M059J (cell line): ENCODE results near the gene CAB39. TPM values are rescaled to one million over a fixed set of nuclear protein-coding genes. Genes with fewer than 3 reads are reported as not detected.

Experiments
- DNase-seq: peaks from one replicate; pipeline ENCODE4 v3.0.0-alpha.2; 2012; ENCODE audit warnings: low read depth
- total RNA-seq: library from RNA; depleted of rRNA; stranded (reverse); fragments of >200 nt; shearing (Covaris generic); gene quantifications from 2 replicates; pipeline ENCODE4 v1.2.3, GENCODE V29; 2014; rRNA removed

The CAB39 gene
- total RNA-seq, 1 experiment from 2014 or later: 115 TPM

DNA sequence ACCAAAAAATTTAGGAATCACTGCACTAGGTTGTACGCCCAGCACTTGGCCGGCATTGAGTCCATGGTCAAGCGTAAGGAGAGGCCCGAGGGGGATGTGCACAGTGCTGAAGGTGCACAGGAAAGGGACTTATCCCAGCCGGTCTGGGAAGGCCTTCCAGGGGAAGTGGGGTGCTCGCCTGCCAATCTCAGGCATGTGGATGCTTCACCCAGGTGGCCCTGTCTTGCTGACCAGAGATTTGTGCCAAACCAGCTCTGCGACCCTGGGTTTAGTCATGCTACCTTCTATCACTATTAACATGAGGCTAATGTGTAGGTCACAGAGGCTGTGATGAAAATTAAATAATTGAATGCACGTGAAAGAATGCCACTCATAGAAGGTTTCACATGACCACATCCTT, 150.4 kb downstream of the CAB39 start:
- DNase-seq: no peak

DNA sequence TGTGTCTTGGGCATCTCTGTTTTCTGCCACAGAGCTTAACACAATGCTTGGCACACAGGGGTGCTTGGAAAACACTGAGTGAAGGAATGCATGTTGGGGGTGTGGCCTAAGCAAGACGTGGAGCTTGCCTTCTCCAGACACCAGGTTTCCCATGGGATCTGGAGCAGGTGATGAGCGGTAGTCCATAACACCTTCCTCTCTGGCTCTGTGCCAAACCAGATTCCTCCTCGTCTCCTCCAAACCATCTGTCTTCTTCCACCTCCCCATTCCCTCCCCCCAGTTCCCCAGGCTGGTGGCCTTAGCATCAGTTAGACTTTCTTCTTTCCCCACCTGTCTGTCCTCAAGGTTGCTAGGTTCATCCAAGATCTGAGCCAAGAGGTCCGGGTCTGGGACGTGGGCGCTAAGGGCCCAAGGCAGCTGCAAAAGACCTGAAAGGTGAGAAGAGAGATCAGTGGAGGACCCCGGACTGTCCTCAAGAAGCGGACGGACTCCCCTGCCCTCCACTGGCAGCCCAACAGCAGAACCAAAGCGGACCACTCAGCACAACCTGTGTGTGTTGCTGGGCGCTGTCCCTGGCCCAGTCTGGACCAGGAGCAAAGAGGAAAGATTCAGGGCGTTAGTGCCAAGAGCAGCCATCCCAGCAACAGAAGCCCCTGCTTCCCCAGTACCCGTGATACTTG, 150.9 kb downstream of the CAB39 start:
- DNase-seq: no peak

DNA sequence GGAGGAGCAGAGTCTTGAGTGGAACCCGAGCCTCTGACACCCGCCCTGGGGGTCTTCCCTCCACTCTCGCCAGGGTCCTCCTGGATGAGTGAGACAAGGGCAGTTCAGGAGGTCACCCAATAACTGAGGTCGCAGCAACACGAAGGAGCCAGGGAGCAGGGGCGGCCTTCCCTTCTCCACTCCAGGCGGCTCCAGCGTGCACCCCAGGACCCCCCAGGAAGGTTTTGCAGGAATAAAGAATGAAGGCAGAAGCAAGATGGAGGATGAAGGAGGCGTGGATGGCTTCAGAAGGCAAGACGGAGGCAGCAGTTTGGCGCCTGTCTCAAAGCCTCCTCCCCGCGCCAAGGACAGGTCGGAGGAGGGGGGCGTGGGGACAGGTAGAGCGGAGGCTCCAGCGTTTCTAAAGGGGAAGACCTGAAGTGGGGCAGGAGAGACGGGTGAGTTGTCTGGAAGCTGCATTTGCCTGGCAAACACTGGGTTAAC, 151.5 kb downstream of the CAB39 start:
- DNase-seq: no peak

DNA sequence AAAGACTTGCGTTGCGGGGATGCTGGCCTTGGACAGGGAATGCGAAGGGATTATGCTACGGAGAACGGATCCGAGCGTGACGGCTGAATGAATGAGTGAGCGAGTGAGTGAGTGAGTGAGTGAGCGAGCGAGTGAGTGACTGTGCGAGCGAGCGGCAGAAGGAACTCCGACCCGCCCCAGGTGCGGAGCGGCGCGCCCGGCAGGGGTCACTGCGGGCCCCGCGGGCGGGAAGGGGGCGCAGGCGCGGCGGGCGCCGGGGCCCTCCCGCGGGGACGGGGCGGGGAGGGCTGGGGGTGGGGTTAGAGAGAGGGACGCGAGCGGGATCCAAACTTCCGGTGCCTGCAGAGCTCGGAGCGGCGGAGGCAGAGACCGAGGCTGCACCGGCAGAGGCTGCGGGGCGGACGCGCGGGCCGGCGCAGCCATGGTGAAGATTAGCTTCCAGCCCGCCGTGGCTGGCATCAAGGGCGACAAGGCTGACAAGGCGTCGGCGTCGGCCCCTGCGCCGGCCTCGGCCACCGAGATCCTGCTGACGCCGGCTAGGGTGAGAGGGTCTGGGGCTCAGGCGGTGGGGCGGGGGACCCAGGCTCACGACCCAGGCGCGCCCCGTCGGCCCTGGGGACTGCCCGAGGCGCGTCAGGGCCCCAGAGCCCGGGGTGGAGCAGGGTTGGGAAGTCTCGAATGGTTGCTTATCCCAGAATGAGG, 152.1 kb downstream of the CAB39 start, which contains the start of gene ITM2C:
ITM2C (plus strand) TSS at position 338 of the 702 bp plus-strand sequence; CDS start at position 422, 84 bp downstream.
- peak; percentile 61 for DNase-seq

DNA sequence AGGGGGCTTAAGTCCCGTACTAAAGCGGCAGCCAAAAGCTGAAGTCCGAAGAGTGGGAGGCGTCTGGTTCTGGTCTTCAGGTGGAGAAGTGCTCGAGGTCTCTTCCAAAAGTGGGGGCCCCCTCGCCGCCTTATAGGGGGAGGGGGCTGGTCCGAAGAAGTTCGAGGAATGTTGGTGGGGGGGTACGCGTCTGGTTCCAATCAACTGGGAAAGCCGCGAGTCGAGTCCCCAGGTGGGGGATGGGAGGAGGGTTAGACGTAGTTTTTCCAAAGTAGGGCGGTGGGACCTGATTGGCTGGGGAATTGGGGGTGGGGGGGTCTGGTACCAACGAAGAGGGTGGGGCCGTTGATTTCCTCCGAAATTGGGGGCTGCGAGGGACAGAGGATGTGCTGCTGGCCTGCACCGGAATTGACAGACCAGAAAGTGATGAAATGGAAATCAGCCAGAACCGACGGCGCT, 152.7 kb downstream of the CAB39 start:
- DNase-seq: no peak

DNA sequence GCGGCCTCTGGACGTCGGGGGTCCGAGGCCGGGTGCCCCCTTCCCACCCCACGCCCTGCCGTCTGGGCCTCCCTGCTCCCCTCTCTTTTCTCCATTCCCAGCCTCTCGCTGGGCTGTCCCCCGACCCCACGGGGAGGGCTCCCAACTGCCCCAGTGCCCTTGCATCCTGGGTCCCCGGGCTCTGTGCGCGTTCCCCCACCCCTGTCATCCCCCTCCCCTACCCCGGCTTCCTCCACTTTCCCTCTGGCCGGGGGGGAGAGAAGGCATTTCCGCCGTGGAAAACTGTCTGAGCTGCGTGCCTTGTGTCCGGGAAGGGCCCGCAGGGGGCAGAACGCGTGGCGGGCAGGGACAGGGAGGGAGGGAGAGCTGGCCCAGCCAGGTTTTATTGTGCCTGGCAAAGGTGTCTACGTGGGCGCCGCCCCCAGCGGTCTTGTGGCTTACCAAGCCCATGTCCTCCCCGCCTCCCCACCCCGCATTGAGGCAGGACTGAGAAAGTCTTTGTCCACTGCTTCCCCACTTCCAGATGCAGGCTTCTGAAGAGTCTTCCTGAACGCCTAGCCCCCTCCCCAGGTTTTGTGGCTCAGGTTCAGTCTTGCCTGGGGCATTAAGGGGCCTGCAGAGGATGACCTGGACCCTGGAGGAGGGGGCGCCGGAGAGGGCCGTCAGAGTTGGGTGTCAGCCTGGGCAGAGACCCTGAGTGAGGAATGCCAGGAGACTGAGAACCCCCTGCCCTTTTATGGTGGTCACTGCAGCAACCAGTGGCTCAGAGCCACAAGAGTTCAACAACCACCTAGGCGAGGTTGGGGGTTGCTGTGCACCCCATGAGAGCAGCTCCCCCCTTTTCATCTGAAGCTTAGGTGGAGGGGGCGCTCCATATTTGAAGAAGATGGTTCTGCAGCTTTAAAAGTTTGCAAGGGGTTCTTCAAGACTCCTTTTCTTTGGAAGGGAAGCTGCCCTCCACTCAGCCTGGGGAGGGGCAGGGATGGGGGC, 153.4 kb downstream of the CAB39 start:
- DNase-seq: peak; percentile 50

DNA sequence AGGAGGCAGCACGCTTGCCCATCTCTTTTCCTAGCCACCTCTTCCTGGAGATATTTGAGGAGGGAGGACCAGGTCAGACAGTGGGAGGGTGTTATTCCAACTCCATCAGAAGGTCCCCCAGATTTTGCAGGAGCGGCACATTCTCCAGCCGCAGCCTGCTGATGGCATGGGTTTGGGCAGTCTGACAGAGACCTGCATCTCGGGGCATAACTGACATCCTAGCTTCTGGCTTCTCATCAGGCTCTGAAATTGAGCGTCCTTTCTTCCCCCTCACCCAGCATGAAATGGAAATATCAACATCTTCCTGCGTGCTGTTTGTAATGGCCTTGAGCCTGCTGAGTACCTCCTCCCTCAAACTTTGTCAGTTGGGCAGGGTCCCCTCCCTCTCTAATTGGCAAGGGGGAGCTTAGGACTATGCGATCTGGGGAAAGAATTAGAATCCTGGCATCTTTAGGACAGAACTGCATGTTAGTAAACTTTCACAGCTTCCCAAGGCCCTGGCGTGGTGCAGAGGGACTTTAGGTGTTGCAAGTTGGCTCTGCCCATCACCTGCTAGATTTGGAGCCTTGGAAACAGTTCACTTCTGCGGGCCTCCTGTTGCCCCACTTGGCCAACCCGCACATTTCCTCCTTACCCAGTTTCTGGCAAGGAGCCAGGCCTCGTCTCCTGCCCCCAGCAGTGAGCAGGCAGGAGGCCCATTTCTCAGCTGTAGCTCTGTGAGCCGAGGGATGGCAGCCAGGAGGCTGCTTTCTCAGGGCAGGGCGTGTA, 154.3 kb downstream of the CAB39 start:
- DNase-seq: peak; percentile 30

DNA sequence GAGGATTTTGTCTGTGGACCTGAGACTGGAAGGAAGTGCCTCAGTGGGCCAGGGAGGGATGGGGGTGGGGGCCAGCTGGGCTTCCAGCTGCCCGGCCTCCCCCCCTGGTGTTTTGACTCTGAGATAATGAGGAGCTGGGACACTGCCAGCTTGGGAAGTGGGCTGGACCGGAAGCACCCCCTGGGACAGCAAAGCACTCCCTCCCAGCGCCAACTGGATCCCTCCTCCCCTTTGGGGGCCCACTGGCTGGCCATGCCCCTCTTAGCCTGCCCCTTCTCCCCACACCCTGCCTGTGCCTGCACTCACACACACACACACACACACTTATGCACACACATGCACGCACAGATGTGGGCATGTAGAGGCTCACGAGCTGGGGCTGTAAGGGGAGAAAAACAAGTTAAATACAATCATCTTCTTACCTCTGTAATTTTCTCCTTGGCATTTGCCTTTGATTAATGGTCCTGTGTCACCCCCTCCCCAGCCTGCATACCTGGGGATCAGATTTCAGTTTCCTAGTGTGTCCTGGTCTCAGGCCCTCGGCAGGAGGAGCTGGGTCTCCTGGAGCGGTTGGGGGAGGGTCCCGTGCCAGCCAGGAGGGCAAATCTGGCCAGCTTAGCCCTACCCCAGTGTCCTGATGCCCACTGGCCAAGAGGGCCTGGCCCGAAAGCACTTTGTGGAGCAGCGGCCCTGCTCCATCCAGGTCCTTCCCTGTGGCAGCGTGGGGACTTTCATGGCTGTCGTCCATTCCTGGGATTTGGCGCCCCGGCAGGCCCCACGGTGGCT, 155.7 kb downstream of the CAB39 start:
- DNase-seq: no peak

DNA sequence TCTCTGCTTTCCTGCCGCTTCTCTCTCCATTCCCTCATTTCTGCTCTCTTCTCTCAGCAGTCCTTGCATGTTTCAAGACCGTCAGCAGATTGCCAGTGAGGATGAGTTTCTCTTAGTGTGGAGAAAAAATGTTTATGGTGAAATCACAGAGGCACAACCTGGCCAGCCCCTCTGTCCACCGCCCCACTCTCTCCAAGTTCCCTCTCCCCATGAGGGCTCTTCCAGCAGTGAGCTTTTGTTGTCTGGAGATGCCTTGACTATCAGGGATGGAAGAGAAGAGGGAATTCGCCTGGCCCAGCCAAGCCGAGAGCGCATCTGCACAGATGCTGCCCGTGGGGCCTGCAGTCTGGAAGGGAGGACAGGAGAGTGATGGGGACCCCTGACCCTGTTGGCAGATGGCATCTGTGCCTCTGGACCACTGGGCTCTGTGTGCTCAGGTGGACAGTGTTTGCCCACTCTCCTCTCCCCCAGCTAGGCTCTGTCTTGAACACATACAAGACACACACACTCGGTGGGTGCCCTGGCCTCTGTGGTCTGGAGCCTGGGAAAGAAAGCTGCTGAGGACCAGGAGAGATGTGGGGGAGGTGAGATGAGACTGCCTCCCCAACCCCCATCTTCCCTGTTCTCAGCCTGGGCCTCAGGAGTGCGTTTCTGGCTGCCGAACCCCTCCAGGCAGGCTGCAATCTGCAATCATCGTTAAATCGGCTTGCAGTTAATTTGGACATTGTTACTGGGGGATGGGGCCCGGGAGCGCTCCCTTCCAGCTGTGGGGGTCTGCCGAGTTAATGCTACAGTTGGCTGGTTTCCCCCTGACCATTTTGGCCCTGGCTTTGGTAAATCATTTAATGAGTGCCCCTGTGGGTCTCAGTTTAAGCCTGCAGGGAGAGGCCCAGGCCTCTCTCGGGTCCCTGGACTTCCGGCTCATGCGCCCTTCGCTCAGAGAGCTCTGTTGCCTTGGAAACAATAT, 156.6 kb downstream of the CAB39 start:
- no peak for DNase-seq

DNA sequence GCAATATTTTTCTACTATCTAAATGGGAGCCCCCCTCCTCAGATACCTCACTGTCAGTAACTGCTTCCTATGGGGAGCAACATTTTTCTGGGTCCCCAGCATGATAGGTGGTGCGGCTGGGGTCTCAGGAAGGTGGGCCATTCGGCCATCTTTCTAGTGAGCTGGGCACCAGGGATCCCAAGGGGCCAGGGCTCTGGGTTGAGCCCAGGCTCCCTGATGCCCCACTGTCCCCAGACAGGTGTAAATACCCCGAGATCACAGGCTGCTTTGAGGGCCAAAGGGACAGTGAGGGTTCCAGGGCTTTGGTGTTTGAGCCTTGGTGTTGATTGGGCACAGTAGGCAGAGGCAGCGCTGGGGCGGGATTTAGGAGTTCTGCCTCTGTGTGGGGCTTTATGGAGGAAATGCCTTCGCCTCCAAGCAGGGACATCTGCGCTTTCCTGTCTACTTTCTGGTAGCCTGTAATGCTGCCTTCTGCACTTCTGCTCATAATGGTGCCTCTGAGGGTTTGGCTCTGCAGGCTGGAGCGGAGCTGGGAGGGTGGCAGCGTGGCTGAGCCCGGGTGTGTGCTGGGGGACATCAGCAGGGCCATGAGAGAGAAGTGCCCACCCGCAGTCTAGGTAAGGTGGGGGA, 157.4 kb downstream of the CAB39 start:
- no peak for DNase-seq

Other genes starting within 250 kb of the CAB39 start
- 86.5 and 126 TPM in 2 replicates for gene ITM2C, start 152.1 kb downstream of the CAB39 start, total RNA-seq
- 0.79 TPM in 1 of 2 replicates, not detected in the other for gene GPR55, start 212.4 kb downstream of the CAB39 start, total RNA-seq